COR-L47 (cell line): Measurements from ENCODE around the gene GHDC.
"Not testable (repeated sequence)": the region's sequence is repeated elsewhere in the genome, so short reads cannot be mapped to it uniquely, and the experiment has no call there.

Experiments used
- DNase-seq: peaks from one replicate; lab custom pipeline; 2025; lab: John Stamatoyannopoulos, UW

GHDC gene

GRCh38 chr17:42153919-42154742, 40.2 kb downstream of the GHDC start:
- DNase-seq: no peak

GRCh38 chr17:42146911-42147607, 47.2 kb downstream of the GHDC start:
- no peak for DNase-seq

- not testable (repeated sequence) for DNase-seq
Observed at GRCh38 chr17:42143138-42143537, 51.2 kb downstream of the GHDC start.

GRCh38 chr17:42142371-42142896, 51.9 kb downstream of the GHDC start:
- DNase-seq: no peak

- DNase-seq: no peak
Observed at GRCh38 chr17:42141382-42141781, 52.9 kb downstream of the GHDC start.

- DNase-seq: not testable (repeated sequence)
Observed at GRCh38 chr17:42140690-42141089, 53.6 kb downstream of the GHDC start.
